Adrenal gland (tissue), 12 donors: Measurements from ENCODE around the gene ANGEL1. TPM values are rescaled to one million over a fixed set of nuclear protein-coding genes. Genes with fewer than 3 reads are reported as not detected.

ENCODE experiments used
- DNase-seq, 7 donors: peaks; one replicate each; pipeline ENCODE4 v3.0.0-alpha.2; 2019 to 2020
- H3K27ac ChIP-seq, 5 donors: fragments of 200-600 bp; sonication (generic) in 4 of 5; 1 replicate in 3 of 5; 2 replicates in 2 of 5; pipeline versions ENCODE4 v1.5.1 to v1.8.0; 2016 to 2020; ENCODE audit warnings: mild to moderate bottlenecking in 1 of 5
- H3K27me3 ChIP-seq: fragments of 200-600 bp; 2 replicates; pipeline ENCODE4 v1.8.0; 2021
- H3K36me3 ChIP-seq, 2 donors: fragments of 200-600 bp; replicated peaks in 1 of 2; 1 replicate in 1 of 2; 2 replicates in 1 of 2; pipeline versions ENCODE4 v1.5.1 to v1.8.0; 2018 to 2022
- H3K4me1 ChIP-seq, 2 donors: fragments of 200-600 bp; replicated peaks in 1 of 2; 1 replicate in 1 of 2; 2 replicates in 1 of 2; pipeline versions ENCODE4 v1.5.1 to v1.8.0; 2018 to 2021
- H3K4me3 ChIP-seq, 4 donors: fragments of 200-600 bp; sonication (generic) in 3 of 4; one replicate each; pipeline ENCODE4 v1.5.1; 2016 to 2018
- H3K9me3 ChIP-seq, 3 donors: fragments of 200-600 bp; sonication (generic) in 1 of 3; replicated peaks in 1 of 3; 1 replicate in 2 of 3; 2 replicates in 1 of 3; pipeline versions ENCODE4 v1.5.1 to v1.8.0; 2016 to 2021
- CTCF ChIP-seq, 6 experiments: fragments of 450-650 bp in 4 of 6; fragments of 200-600 bp in 2 of 6; sonication (generic) in 1 of 6; IDR thresholded peaks; 1 replicate in 5 of 6; 2 replicates in 1 of 6; pipeline versions ENCODE4 v1.5.1 to v1.8.0; 2016 to 2021; ENCODE audit warnings: antibody characterized with exemption in 6 of 6, mild to moderate bottlenecking in 2 of 6, moderate library complexity in 1 of 6
- POLR2A ChIP-seq, 2 donors: fragments of 450-650 bp; IDR thresholded peaks; one replicate each; pipeline ENCODE4 v1.6.1; 2017; ENCODE audit warnings: antibody characterized with exemption in 2 of 2, mild to moderate bottlenecking in 2 of 2, moderate library complexity in 1 of 2
- WGBS, 4 donors: extraction: QIAGEN DNeasy Blood & Tissue Kit in 2 of 4; methylation state at CpG; one replicate each; pipeline versions ENCODE4 v1.1.5 to v1.1.7; 2013 to 2017; 5-methylcytosine and 5-hydroxymethylcytosine counted together
- intact Hi-C, 2 donors: fragments of 100-400 bp; cut with DNase I; formaldehyde crosslinking; loops; one replicate each; pipeline versions ENCODE4 v1.14.1 to v1.15.0; 2022 to 2023
- polyA plus RNA-seq, 3 donors: library from polyadenylated mRNA; stranded (reverse); fragments of 200-250 nt in 2 of 3; fragments of 350-450 nt in 1 of 3; fragmentation: Illumina TruSeq in 1 of 3; extraction: RNeasy Lipid Tissue Mini Kit (QIAGEN cat#74804) in 1 of 3; gene quantifications; one replicate each; pipeline ENCODE4 v1.2.3, GENCODE V29; 2013 to 2014
- total RNA-seq, 9 donors: library from RNA; depleted of rRNA in 4 of 9; stranded (reverse); fragments of >200 nt in 4 of 9; fragments of 120-200 nt in 1 of 9; fragmentation: NEBNext Ultra II Directional in 1 of 9; extraction: Animal tissue kit (Norgen Biotek cat#: 25700) in 1 of 9; gene quantifications; one replicate each; pipeline versions ENCODE4 v1.1.0 to v1.2.4, GENCODE V29; 2013 to 2023
- donor health status: healthy with polysubstance abuse.
- donor health status: Bipolar disorder and iron deficiency.
- donor health status: DM: yes; HTN: yes; CAD: no.
- donor health status: DM: no; HTN: no; CAD: no.
- donor health status: DM: no; HTN: no; CAD: no.
- donor health status: DM: yes; HTN: yes; CAD: no.

ANGEL1 gene
- total and polyA plus RNA-seq, 12 donors = 11.8 to 38.2 (median 25.0) TPM

- DNase-seq = peak in 5 of 7 donors; percentile 42 to 71 (median 54)
- intact Hi-C loops = no loop called here
- peaks cover 17 to 23% of the 10 kb centered on the region in 2 donors for H3K4me1 ChIP-seq
- no peaks in the 10 kb centered on the region for H3K9me3 ChIP-seq
- WGBS, 4 donors = 63 to 78% (median 72%) methylated on average over 8 to 10 of the region's 10 CpGs
- peak overlapping the region in 3 of 5 donors; percentile 6 to 58 (median 52) for H3K27ac ChIP-seq
- no peak for TF ChIP-seq CTCF (IDR thresholded peaks at IDR 0.05)
- no peak for TF ChIP-seq POLR2A (IDR thresholded peaks at IDR 0.05)
- H3K4me3 ChIP-seq = no peak overlapping the region
- no peaks in the 10 kb centered on the region for H3K27me3 ChIP-seq
- peaks cover 0 to 15% of the 10 kb centered on the region in 2 donors for H3K36me3 ChIP-seq
Observed at GRCh38 chr14:76782115-76782884, 30.4 kb downstream of the ANGEL1 start.

GRCh38 chr14:76781648-76782051 is 31.0 kb downstream of the ANGEL1 start:
- Histone ChIP-seq H3K9me3 (no peaks in the 10 kb centered on the region), H3K36me3 (peaks cover 0 to 14% of the 10 kb centered on the region in 2 donors), H3K4me3 (no peak overlapping the region), H3K4me1 (peaks cover 17 to 27% of the 10 kb centered on the region in 2 donors), H3K27ac (peak overlapping the region in 3 of 5 donors; percentile 6 to 58 (median 52)), H3K27me3 (no peaks in the 10 kb centered on the region)
- WGBS, 4 donors = 77 to 82% (median 78%) methylated on average over 2 of the region's 2 CpGs
- intact Hi-C loops = no loop called here
- TF ChIP-seq CTCF (IDR thresholded peaks at IDR 0.05) = no peak
- TF ChIP-seq POLR2A (IDR thresholded peaks at IDR 0.05) = no peak
- DNase-seq = no peak

GRCh38 chr14:76780875-76781647 is 31.6 kb downstream of the ANGEL1 start:
- WGBS, 4 donors = 64 to 71% (median 67%) methylated on average over 9 to 11 of the region's 11 CpGs
- no peaks in the 10 kb centered on the region for H3K9me3 ChIP-seq
- H3K27me3 ChIP-seq = no peaks in the 10 kb centered on the region
- no peak for TF ChIP-seq CTCF (IDR thresholded peaks at IDR 0.05)
- TF ChIP-seq POLR2A (IDR thresholded peaks at IDR 0.05) = no peak
- H3K27ac ChIP-seq = peak overlapping the region in 3 of 5 donors; percentile 6 to 58 (median 52)
- H3K36me3 ChIP-seq = peaks cover 0 to 14% of the 10 kb centered on the region in 2 donors
- intact Hi-C loops = no loop called here
- H3K4me3 ChIP-seq = no peak overlapping the region
- H3K4me1 ChIP-seq = peaks cover 17 to 28% of the 10 kb centered on the region in 2 donors
- DNase-seq = peak in 5 of 7 donors; percentile 68 to 79 (median 71)

- Histone ChIP-seq H3K9me3 (no peaks in the 10 kb centered on the region), H3K27me3 (no peaks in the 10 kb centered on the region), H3K27ac (peak overlapping the region in 2 of 5 donors; percentile 13 to 52), H3K4me1 (peaks cover 17 to 31% of the 10 kb centered on the region in 2 donors), H3K36me3 (peaks cover 0 to 14% of the 10 kb centered on the region in 2 donors), H3K4me3 (no peak overlapping the region)
- 67 to 74% (median 69%) methylated on average over 5 of the region's 5 CpGs for WGBS, 4 donors
- intact Hi-C loops = no loop called here
- TF ChIP-seq POLR2A (IDR thresholded peaks at IDR 0.05) = no peak
- TF ChIP-seq CTCF (IDR thresholded peaks at IDR 0.05) = no peak
- DNase-seq = no peak
Observed at GRCh38 chr14:76780360-76780759, 32.3 kb downstream of the ANGEL1 start.
